Heart right ventricle (tissue), 16 donors: ENCODE data around the gene PTPRN2. TPM values are rescaled to one million over a fixed set of nuclear protein-coding genes. Genes with fewer than 3 reads are reported as not detected.
A peak's percentile ranks its signal among the peaks of the same experiment; 100 is the strongest.

ENCODE experiments used
- ATAC-seq, 8 donors: fragments of 200-7000 bp; cut with Tn5 transposase; one replicate each; pipeline ENCODE4 v1.9.1; 2020; ENCODE audit warnings: mild to moderate bottlenecking in 8 of 8, moderate library complexity in 8 of 8, moderate number of reproducible peaks in 1 of 8
- DNase-seq, 2 donors: peaks; one replicate each; pipeline ENCODE4 v3.0.0-alpha.2; 2020
- H3K27ac ChIP-seq, 10 donors: fragments of 200-600 bp; sonication (generic) in 2 of 10; one replicate each; pipeline versions ENCODE4 v1.5.0 to v1.8.0; 2020 to 2022; ENCODE audit warnings: mild to moderate bottlenecking in 3 of 10
- H3K27me3 ChIP-seq, 7 donors: fragments of 200-600 bp; one replicate each; pipeline ENCODE4 v1.8.0; 2021 to 2022; ENCODE audit warnings: mild to moderate bottlenecking in 2 of 7
- H3K36me3 ChIP-seq, 9 donors: fragments of 200-600 bp; sonication (generic) in 1 of 9; one replicate each; pipeline versions ENCODE4 v1.5.0 to v1.8.0; 2020 to 2022; ENCODE audit warnings: mild to moderate bottlenecking in 2 of 9
- H3K4me1 ChIP-seq, 9 donors: fragments of 200-600 bp; sonication (generic) in 1 of 9; one replicate each; pipeline versions ENCODE4 v1.5.0 to v1.8.0; 2020 to 2022; ENCODE audit warnings: mild to moderate bottlenecking in 4 of 9
- H3K4me3 ChIP-seq, 10 donors: fragments of 200-600 bp; sonication (generic) in 2 of 10; one replicate each; pipeline versions ENCODE4 v1.5.0 to v1.8.0; 2020 to 2022; ENCODE audit warnings: mild to moderate bottlenecking in 7 of 10, moderate library complexity in 2 of 10
- H3K9me3 ChIP-seq, 11 donors: fragments of 200-600 bp in 10 of 11; sonication (generic) in 2 of 11; one replicate each; pipeline versions ENCODE4 v1.5.0 to v1.8.0; 2013 to 2022; ENCODE audit warnings: mild to moderate bottlenecking in 2 of 11, control low read depth in 1 of 11, moderate library complexity in 1 of 11
- WGBS, 2 donors: extraction: QIAGEN DNeasy Blood & Tissue Kit; methylation state at CpG; one replicate each; pipeline ENCODE4 v1.1.7; 2013; ENCODE audit warnings: inconsistent platforms in 1 of 2; 5-methylcytosine and 5-hydroxymethylcytosine counted together
- intact Hi-C, 10 donors: fragments of 100-400 bp; cut with DNase I; formaldehyde crosslinking; loops; one replicate each; pipeline versions ENCODE4 v1.11.1 to v1.14.2; 2022
- polyA plus RNA-seq, 2 donors: library from polyadenylated mRNA; stranded (reverse); fragments of 200-250 nt; gene quantifications; one replicate each; pipeline ENCODE4 v1.2.3, GENCODE V29; 2013
- total RNA-seq, 10 donors: library from RNA; stranded (reverse); fragmentation: NEBNext Ultra II Directional in 3 of 10; extraction: Animal tissue kit (Norgen Biotek cat#: 25700) in 3 of 10; gene quantifications; one replicate each; pipeline versions ENCODE4 v1.2.1 to v1.2.4, GENCODE V29; 2021 to 2023
- TF ChIP-seq, protein P1 (sequence below), 9 donors: fragments of 200-600 bp; sonication (generic) in 2 of 9; IDR thresholded peaks; one replicate each; pipeline versions ENCODE4 v1.5.0 to v1.8.0; 2021 to 2022; ENCODE audit warnings: antibody characterized with exemption in 9 of 9, mild to moderate bottlenecking in 5 of 9, moderate library complexity in 1 of 9
- donor health status: Arrhythmogenic right ventricular cardiomyopathy.
- donor health status: ischemic (EF 13 %, LVEDD 7.1; RV severe dilation, severe dysfunction).
- donor health status: healthy with polysubstance abuse.
- donor health status: DM: no; HTN: yes; CAD: no.
- donor health status: DM: no; HTN: no; CAD: no.
- donor health status: ischemic (EF 25% LVEDD 6.9; RV normal size, moderate dysfunction).
- donor health status: ischemic (EF 25% LVEDD 5.7; RV mildly dilated, moderate dysfunction).
- donor health status: healthy.
- donor health status: DM: yes; HTN: yes; CAD: no.
- donor health status: Ischemic cardiomyopathy.
- donor health status: ischemic (EF 35%, LVEDD 5.7; RV mildly dilated, moderate dysfunction).
- donor health status: nonischemic (EF 11% LVEDD 7.7; RV severe dilation, severe dysfunction).
- donor health status: DM: yes; HTN: yes; CAD: no.
- donor health status: PGD.
- donor health status: ischemic (EF 29% LVEDD 5.4; RV normal size, mild dysfunction).
- donor health status: nonischemic (EF 23%, LVEDD 6.1; RV moderate dilation, normal function).

PTPRN2 gene
- total and polyA plus RNA-seq, 12 donors = 0.82 to 1.8 (median 1.3) TPM

GRCh38 chr7:158391541-158391940 lies 196.1 kb downstream of the PTPRN2 start:
- Histone ChIP-seq H3K4me1 (no peaks in the 10 kb centered on the region), H3K27me3 (peaks cover 0 to 36% (median 16%) of the 10 kb centered on the region in 7 donors), H3K9me3 (no peaks in the 10 kb centered on the region), H3K4me3 (no peak overlapping the region), H3K27ac (no peak overlapping the region), H3K36me3 (no peaks in the 10 kb centered on the region)
- intact Hi-C loops = no loop called here
- ATAC-seq (no peak), DNase-seq (no peak)
- TF ChIP-seq, protein P1, sequence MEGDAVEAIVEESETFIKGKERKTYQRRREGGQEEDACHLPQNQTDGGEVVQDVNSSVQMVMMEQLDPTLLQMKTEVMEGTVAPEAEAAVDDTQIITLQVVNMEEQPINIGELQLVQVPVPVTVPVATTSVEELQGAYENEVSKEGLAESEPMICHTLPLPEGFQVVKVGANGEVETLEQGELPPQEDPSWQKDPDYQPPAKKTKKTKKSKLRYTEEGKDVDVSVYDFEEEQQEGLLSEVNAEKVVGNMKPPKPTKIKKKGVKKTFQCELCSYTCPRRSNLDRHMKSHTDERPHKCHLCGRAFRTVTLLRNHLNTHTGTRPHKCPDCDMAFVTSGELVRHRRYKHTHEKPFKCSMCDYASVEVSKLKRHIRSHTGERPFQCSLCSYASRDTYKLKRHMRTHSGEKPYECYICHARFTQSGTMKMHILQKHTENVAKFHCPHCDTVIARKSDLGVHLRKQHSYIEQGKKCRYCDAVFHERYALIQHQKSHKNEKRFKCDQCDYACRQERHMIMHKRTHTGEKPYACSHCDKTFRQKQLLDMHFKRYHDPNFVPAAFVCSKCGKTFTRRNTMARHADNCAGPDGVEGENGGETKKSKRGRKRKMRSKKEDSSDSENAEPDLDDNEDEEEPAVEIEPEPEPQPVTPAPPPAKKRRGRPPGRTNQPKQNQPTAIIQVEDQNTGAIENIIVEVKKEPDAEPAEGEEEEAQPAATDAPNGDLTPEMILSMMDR (IDR thresholded peaks at IDR 0.05) = no peak
- 81 to 92% methylated on average over 4 of the region's 4 CpGs for WGBS, 2 donors

GRCh38 chr7:158391141-158391540 lies 196.5 kb downstream of the PTPRN2 start:
- Histone ChIP-seq H3K4me1 (no peaks in the 10 kb centered on the region), H3K27me3 (peaks cover 0 to 38% (median 18%) of the 10 kb centered on the region in 7 donors), H3K36me3 (no peaks in the 10 kb centered on the region), H3K27ac (no peak overlapping the region), H3K4me3 (no peak overlapping the region), H3K9me3 (no peaks in the 10 kb centered on the region)
- TF ChIP-seq, protein P1 (IDR thresholded peaks at IDR 0.05) = no peak
- DNase-seq (no peak), ATAC-seq (no peak)
- intact Hi-C loops = no loop called here
- 80% methylated on average over 12 of the region's 12 CpGs for WGBS, 2 donors

DNA sequence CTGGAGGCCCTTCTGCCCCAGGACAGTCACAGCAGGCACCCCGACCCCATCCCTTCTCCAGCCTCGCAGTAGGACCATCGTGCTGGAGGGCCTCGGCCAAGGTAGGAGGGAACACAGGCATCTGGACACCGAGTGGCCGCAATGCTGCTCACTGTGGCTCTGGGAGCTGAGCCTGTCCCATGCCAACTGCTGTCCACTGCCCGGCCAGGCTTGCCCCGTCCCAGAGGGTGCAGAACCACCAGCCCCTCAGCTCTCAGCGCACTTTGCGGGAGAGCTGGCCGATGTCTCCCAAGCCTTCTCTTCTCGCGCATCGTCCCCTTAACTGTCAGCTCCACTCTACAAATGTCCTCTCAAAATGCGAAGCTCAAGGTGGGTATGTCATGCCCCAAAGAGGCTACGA lies 197.2 kb downstream of the PTPRN2 start:
- 92 to 95% methylated on average over 16 of the region's 16 CpGs for WGBS, 2 donors
- H3K36me3 ChIP-seq = no peaks in the 10 kb centered on the region
- H3K4me3 ChIP-seq = no peak overlapping the region
- DNase-seq = no peak
- H3K27me3 ChIP-seq = peaks cover 0 to 38% (median 18%) of the 10 kb centered on the region in 7 donors
- TF ChIP-seq, protein P1 (IDR thresholded peaks at IDR 0.05) = no peak
- no peaks in the 10 kb centered on the region for H3K9me3 ChIP-seq
- ATAC-seq = peak in 1 of 8 donors; percentile 35
- H3K4me1 ChIP-seq = no peaks in the 10 kb centered on the region
- intact Hi-C loops = no loop called here
- no peak overlapping the region for H3K27ac ChIP-seq

DNA sequence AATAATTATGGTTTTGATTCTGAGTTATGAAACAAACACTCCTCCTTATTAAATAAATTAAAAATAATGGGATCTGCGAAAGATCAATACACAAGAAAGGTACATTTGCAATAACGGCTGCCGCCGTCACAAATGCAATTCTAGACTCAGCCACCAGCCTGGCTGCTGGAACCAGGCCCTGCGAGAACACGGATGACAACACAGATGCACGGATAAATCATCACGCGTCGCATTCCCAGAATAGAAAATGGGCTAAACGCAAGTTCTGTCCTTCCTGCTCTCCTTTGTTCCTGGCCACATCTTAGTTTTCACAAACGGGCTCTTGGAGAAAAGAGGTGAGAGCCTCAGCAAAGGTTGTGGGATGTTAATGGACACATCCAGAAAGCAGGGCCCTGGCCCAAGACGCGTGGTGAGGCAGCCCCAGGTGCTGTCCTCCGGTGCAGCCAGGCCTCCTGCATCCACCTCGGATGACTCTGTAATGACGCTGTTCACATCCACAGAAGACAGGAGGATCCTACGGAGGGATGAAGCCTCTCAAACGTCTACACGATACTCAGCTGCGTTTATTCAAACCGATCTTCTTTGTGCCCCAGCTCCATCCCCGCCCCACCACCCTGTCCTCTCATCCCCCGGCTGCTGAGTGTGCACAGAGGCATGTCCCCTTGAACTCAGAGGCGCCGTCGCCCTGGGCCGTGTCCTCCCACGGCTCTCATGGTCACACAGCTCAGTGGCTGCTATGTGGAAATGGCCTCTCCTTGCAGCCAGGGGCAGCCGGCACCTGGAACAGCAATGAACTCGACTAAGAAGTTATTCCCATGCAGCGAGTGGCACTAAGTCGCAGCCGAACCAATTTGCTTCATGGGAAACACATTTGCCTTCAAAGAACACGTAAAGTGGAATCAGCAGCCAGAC lies 197.9 kb downstream of the PTPRN2 start:
- WGBS, 2 donors = 81 to 87% methylated on average over 35 of the region's 35 CpGs
- no peak for DNase-seq
- Histone ChIP-seq H3K36me3 (no peaks in the 10 kb centered on the region), H3K27me3 (peaks cover 0 to 40% (median 18%) of the 10 kb centered on the region in 7 donors), H3K4me3 (no peak overlapping the region), H3K4me1 (no peaks in the 10 kb centered on the region), H3K27ac (no peak overlapping the region), H3K9me3 (no peaks in the 10 kb centered on the region)
- intact Hi-C loops = no loop called here
- no peak for ATAC-seq
- TF ChIP-seq, protein P1 (IDR thresholded peaks at IDR 0.05) = no peak
